Gastroesophageal sphincter (tissue), 3 donors: ENCODE results near the gene CACNA1E.

Source experiments
- POLR2A ChIP-seq, 2 donors: fragments of 450-650 bp; IDR thresholded peaks; one replicate each; pipeline ENCODE4 v1.6.1; 2017; ENCODE audit warnings: antibody characterized with exemption in 2 of 2, mild to moderate bottlenecking in 2 of 2, moderate library complexity in 1 of 2
- TF ChIP-seq, protein P1 (sequence below), 4 experiments: fragments of 200-600 bp in 2 of 4; fragments of 450-650 bp in 2 of 4; sonication (generic) in 1 of 4; IDR thresholded peaks; one replicate each; pipeline ENCODE4 v1.5.1; 2017 to 2019; ENCODE audit warnings: antibody characterized with exemption in 4 of 4, mild to moderate bottlenecking in 2 of 4, moderate library complexity in 2 of 4

DNA sequence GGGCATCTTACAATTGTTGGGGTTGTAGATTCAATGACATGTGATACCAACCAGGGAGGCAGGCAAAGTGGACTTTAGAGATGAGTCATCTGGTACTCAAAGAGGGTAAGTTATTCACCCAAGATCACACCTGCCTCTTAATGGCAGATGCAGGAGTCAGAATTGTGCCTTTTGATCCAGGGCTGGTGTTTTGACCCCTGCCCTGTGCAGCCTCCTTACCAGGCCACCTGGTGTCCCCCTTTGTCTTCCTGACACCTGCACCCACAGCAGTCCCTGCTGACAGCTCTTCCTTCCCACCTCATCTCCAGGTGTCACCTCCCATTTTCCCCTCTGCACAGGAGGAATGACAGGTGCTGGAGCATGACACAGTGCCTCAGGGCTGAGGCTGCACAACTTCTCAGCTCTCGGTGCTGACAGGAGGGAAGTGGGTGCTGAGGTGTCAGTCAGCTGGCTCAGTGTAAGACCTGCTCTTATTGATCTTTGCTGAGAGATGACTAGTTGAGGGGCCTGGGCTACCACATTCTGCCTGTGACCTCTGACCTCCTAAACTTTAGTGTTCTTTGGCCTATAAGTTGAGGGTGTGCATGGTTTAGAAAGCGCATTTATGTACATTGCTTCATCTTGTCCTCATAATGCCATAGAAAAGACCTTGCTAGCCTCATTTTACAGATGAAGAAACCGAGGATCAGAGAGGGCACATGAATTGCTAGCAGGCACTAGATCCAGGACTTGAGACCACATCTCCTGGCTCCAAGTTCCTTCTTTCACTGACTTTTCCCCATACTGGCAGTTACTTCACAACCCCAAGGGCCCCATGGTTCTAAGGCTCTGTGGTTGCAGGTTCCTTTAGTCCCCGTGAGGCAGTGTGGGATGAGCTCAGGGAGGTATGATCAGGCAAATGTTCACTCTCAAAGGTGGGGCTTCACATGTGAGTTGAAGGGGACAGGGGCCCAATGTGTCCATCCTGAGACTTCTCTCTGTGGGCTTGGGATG, 31.3 kb downstream of the CACNA1E start:
- no peak for TF ChIP-seq POLR2A (IDR thresholded peaks at IDR 0.05)
- TF ChIP-seq, protein P1, sequence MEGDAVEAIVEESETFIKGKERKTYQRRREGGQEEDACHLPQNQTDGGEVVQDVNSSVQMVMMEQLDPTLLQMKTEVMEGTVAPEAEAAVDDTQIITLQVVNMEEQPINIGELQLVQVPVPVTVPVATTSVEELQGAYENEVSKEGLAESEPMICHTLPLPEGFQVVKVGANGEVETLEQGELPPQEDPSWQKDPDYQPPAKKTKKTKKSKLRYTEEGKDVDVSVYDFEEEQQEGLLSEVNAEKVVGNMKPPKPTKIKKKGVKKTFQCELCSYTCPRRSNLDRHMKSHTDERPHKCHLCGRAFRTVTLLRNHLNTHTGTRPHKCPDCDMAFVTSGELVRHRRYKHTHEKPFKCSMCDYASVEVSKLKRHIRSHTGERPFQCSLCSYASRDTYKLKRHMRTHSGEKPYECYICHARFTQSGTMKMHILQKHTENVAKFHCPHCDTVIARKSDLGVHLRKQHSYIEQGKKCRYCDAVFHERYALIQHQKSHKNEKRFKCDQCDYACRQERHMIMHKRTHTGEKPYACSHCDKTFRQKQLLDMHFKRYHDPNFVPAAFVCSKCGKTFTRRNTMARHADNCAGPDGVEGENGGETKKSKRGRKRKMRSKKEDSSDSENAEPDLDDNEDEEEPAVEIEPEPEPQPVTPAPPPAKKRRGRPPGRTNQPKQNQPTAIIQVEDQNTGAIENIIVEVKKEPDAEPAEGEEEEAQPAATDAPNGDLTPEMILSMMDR (IDR thresholded peaks at IDR 0.05): no peak
